ENCODE measurements around the gene USP40. TPM values are rescaled to one million over a fixed set of nuclear protein-coding genes. Genes with fewer than 3 reads are reported as not detected.

The USP40 gene
- total and polyA plus RNA-seq, 2 of the 8 experiments (the other 6 are each of a cell fraction or from before 2014, with no cell fraction given), result 12.0 to 15.7 TPM

DNA sequence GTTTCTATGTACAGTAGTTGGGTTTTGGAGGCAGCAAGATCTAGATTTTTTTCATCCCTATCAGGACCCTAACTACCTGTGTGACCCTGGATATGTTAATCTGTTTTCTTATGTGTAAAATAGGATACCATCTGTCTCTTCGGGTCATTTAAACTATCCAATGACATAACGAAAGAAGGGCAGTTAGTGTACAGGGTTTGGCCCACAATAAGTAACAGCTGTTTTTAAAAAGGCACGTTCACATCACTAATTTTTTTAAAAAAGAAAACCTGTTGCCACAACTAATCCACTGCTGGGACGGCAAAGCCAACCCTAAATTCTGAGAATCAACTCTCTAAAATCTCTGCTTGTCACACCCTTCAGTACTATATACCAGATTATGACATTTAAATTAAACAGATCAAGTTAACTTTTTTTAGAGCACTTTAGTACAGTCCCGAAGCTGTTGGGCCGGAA, 869 bp downstream of the USP40 start:
- H3K4ac ChIP-seq (replicated peaks; ENCODE audit: insufficient read length, low read depth, low read length), result no peak overlapping the region
- H2BK20ac ChIP-seq (ENCODE audit: low read length), result no peak overlapping the region
- DNase-seq (ENCODE audit: low read depth in 1 of 2, low spot score in 2 of 2), result no peak
- no peak overlapping the region for H2AK5ac ChIP-seq (ENCODE audit: low read depth, low read length)
- no peak overlapping the region for H2BK120ac ChIP-seq (replicated peaks; ENCODE audit: low read depth, low read length)
- 33% methylated on average over 6 of the region's 6 CpGs; no CpG with 5 or more reads in 1 of the 2 experiments for WGBS, 2 experiments (ENCODE audit: extremely low coverage in 1 of 2, insufficient coverage in 1 of 2, insufficient read length in 1 of 2, insufficient replicate concordance in 2 of 2, low coverage in 1 of 2, low lambda C conversion rate in 2 of 2, missing lambda C conversion rate in 1 of 2)
- H3K36me3 ChIP-seq (ENCODE audit: control insufficient read depth in 2 of 4, insufficient read depth in 4 of 4, low read length in 3 of 4), result no peaks in the 10 kb centered on the region
- 0 out of 2 replicates have a peak overlapping the region, but pooled peaks have one; percentile 52 for H2AFZ ChIP-seq (ENCODE audit: low read length)
- no peaks in the 10 kb centered on the region; a peak in 1 of 7 replicates for H3K27me3 ChIP-seq (replicated peaks in 1 of 4; ENCODE audit: control insufficient read depth in 3 of 4, extremely low read depth in 1 of 4, insufficient read depth in 3 of 4, low read length in 3 of 4)
- no peak overlapping the region for H3K18ac ChIP-seq (ENCODE audit: extremely low read depth, low read length)
- H4K5ac ChIP-seq (ENCODE audit: insufficient read length, low read depth, low read length), result peak overlapping the region; percentile 13
- H3K27ac ChIP-seq (ENCODE audit: low read depth, low read length), result no peak overlapping the region
- no peaks in the 10 kb centered on the region for H3K79me2 ChIP-seq (ENCODE audit: control insufficient read depth in 1 of 2, insufficient read depth in 2 of 2, low read length in 2 of 2)
- peak overlapping the region; percentile 81 to 88 (median 85); a peak in 6 of 8 replicates for H3K4me3 ChIP-seq (ENCODE audit: extremely low read depth in 1 of 4, insufficient read depth in 2 of 4, low read depth in 3 of 4, low read length in 4 of 4)
- ChIA-PET CTCF (ENCODE audit: partially characterized antibody) (no interaction called here), POLR2A (ENCODE audit: partially characterized antibody) (interaction anchor here (0.6 to 1.6 kb wide), 3 partner anchors 8 to 23 kb away, joined by 3 to 10 read pairs (median 3); no protein-coding TSS in a partner anchor)
- no peak overlapping the region for H4K91ac ChIP-seq (replicated peaks; ENCODE audit: insufficient read length, low read length)
- H3K4me1 ChIP-seq (replicated peaks in 1 of 4; ENCODE audit: control insufficient read depth in 3 of 4, insufficient read depth in 4 of 4, low read length in 3 of 4), result peaks cover 0 to 4% (median 0%) of the 10 kb centered on the region in 4 experiments; a peak in 1 of 7 replicates
- H3K4me2 ChIP-seq (ENCODE audit: insufficient read depth in 1 of 2, low read depth in 2 of 2, low read length in 2 of 2), result peak overlapping the region; percentile 72
- no peak overlapping the region for H3K14ac ChIP-seq (ENCODE audit: insufficient read length)
- peaks cover 0 to 2% of the 10 kb centered on the region in 2 experiments for H4K20me1 ChIP-seq (replicated peaks in 1 of 2; ENCODE audit: control insufficient read depth in 1 of 2, insufficient read depth in 2 of 2, low read length in 2 of 2)
- no peaks in the 10 kb centered on the region for H3K9me3 ChIP-seq (ENCODE audit: insufficient read depth in 2 of 2, low read depth in 1 of 2, low read length in 1 of 2)
- H2BK5ac ChIP-seq (ENCODE audit: low read depth, low read length), result no peak overlapping the region; the same call in 1 of the 2 replicates
- H3K23ac ChIP-seq (ENCODE audit: insufficient read length), result no peak overlapping the region
- no peaks in the 10 kb centered on the region for H3K79me1 ChIP-seq (ENCODE audit: low read depth, low read length)
- no peak overlapping the region for H3K56ac ChIP-seq (replicated peaks; ENCODE audit: insufficient read length, low read depth, low read length)
- H3K9ac ChIP-seq (replicated peaks in 1 of 4; ENCODE audit: extremely low read depth in 1 of 4, low read depth in 3 of 4, low read length in 3 of 4), result no peak overlapping the region; a peak in 1 of 7 replicates
- FAIRE-seq, result no peak
- H2BK15ac ChIP-seq (ENCODE audit: low read length), result no peak overlapping the region
- no peak overlapping the region for H4K8ac ChIP-seq (ENCODE audit: extremely low read depth, insufficient read depth, low read length)
- H3K23me2 ChIP-seq (ENCODE audit: low read depth, low read length), result peaks cover 6% of the 10 kb centered on the region
- H2BK12ac ChIP-seq (ENCODE audit: low read depth, low read length), result no peak overlapping the region
- TF ChIP-seq CEBPB (IDR thresholded peaks at IDR 0.05; ENCODE audit: low read depth, low read length) (no peak), PHF8 (conservative IDR thresholded peaks at IDR 0.05; ENCODE audit: low read depth, low read length) (no peak), SUZ12 (IDR thresholded peaks at IDR 0.05; ENCODE audit: low read length) (no peak), EGR1 (IDR thresholded peaks at IDR 0.05; ENCODE audit: borderline replicate concordance, low read depth, low read length) (no peak), JUN (IDR thresholded peaks at IDR 0.05; ENCODE audit: low read depth, low read length) (no peak), BACH1 (IDR thresholded peaks at IDR 0.05; ENCODE audit: low read length) (no peak), NANOG (IDR thresholded peaks at IDR 0.05; ENCODE audit: insufficient read depth, low read depth, low read length, poor library complexity, severe bottlenecking) (no peak), RNF2 (IDR thresholded peaks at IDR 0.05; ENCODE audit: borderline replicate concordance, low read depth, low read length, missing control alignments, poor library complexity, severe bottlenecking) (no peak)
- TF ChIP-seq, protein P1, sequence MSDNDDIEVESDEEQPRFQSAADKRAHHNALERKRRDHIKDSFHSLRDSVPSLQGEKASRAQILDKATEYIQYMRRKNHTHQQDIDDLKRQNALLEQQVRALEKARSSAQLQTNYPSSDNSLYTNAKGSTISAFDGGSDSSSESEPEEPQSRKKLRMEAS (IDR thresholded peaks at IDR 0.05), result no peak
